ENCODE data around the gene RSPRY1. TPM values are rescaled to one million over a fixed set of nuclear protein-coding genes. Genes with fewer than 3 reads are reported as not detected.

Gene RSPRY1
- total and polyA plus RNA-seq, 2 of the 8 experiments (the other 6 are each of a cell fraction or from before 2014, with no cell fraction given): 11.5 to 32.5 TPM

DNA sequence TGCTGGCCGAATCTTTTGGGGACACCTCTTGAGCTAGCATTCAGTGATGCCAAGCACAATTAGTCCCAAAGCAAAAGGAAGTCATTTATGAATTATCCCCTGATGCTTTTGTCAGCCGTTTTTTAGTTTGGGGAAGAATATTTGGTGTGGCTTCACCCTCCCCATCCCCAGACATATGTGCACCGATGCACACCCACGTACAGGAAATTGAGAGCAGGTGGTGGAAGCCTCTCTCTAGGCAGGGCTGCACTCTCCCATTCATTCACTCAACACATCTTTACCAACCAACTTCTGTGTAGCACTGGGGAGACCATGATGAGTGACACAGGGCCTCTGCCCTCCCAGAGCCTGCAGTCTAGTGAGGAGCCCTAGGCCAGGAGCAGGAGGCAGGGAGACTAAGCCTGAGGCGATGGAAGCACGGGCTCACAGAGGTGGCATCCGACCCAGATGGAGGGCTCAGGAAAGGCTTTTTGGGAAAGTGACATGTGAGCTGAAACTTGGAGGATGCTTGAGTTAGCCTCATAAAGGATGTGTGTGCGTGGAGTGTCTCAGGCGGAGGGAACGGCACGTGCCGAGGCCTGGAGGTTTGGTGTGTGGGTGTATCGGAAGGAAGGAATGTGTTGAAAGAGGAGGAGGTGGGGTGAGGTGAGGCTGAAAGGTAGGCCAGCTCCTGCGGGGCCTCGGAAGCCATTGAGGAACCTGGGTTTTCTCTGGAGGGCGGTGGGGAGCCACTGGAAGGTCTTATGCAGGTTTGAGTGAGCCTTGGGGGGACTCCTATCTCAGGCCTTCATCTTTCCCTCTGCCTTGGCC is 44.1 kb upstream of the RSPRY1 start (continued):
- TF ChIP-seq SIX5 (IDR thresholded peaks at IDR 0.05; ENCODE audit: low read depth, low read length): no peak
- TF ChIP-seq RNF2 (IDR thresholded peaks at IDR 0.05; ENCODE audit: borderline replicate concordance, low read depth, low read length, missing control alignments, poor library complexity, severe bottlenecking): no peak
- TF ChIP-seq SP4 (IDR thresholded peaks at IDR 0.05; ENCODE audit: low read length): no peak
- TF ChIP-seq FOSL1 (IDR thresholded peaks at IDR 0.05; ENCODE audit: insufficient read depth, low read depth, low read length): no peak
- TF ChIP-seq RXRA (IDR thresholded peaks at IDR 0.05; ENCODE audit: insufficient read depth, low read depth, low read length): no peak
- TF ChIP-seq YY1 (IDR thresholded peaks at IDR 0.05; ENCODE audit: low read depth, low read length): no peak
- no peak for TF ChIP-seq POLR2A (IDR thresholded peaks at IDR 0.05; ENCODE audit: control extremely low read depth in 1 of 2, low read depth in 2 of 2, low read length in 2 of 2)
- no peak for TF ChIP-seq TBP (IDR thresholded peaks at IDR 0.05; ENCODE audit: low read depth, low read length)
- TF ChIP-seq MAFK (IDR thresholded peaks at IDR 0.05; ENCODE audit: low read depth, low read length): no peak

All from H1 (cell line).